ENCODE measurements around the gene HPF1.

DNA sequence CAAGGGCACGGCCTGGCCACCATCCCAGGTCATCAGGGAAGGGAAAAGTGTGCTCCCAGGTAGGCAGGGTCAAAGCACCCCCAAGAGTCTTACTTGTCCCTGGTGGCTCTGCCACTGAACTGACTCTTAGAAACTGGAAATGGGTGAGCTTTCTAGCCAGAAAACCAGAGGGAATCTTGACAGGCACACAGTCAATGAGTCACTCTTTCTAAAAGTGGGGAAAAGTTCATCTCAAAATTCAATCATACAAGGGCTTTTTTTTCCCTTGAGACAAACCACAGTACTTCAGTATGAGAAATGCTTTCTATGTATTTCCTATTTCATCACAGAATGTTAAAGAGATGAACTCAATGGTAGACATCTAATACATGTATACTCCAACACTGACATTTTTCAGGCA lies 12.5 kb downstream of the HPF1 start:
- TF ChIP-seq, protein P1, sequence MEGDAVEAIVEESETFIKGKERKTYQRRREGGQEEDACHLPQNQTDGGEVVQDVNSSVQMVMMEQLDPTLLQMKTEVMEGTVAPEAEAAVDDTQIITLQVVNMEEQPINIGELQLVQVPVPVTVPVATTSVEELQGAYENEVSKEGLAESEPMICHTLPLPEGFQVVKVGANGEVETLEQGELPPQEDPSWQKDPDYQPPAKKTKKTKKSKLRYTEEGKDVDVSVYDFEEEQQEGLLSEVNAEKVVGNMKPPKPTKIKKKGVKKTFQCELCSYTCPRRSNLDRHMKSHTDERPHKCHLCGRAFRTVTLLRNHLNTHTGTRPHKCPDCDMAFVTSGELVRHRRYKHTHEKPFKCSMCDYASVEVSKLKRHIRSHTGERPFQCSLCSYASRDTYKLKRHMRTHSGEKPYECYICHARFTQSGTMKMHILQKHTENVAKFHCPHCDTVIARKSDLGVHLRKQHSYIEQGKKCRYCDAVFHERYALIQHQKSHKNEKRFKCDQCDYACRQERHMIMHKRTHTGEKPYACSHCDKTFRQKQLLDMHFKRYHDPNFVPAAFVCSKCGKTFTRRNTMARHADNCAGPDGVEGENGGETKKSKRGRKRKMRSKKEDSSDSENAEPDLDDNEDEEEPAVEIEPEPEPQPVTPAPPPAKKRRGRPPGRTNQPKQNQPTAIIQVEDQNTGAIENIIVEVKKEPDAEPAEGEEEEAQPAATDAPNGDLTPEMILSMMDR (IDR thresholded peaks at IDR 0.05): no peak
- TF ChIP-seq POLR2A (IDR thresholded peaks at IDR 0.05) (no peak), POLR2AphosphoS5 (IDR thresholded peaks at IDR 0.05) (no peak), EP300 (IDR thresholded peaks at IDR 0.05) (no peak)

Data from upper lobe of left lung (tissue), 4 donors.